HG02571 (cell line): ENCODE results near the gene APEX1.

ENCODE experiments used
- ATAC-seq: cut with Tn5 transposase; IDR thresholded peaks from one replicate; pipeline ENCODE4 v1.9.1; 2021; ENCODE audit warnings: mild to moderate bottlenecking, moderate library complexity; ENCODE audit not compliant: unreplicated experiment

The APEX1 gene

GRCh38 chr14:20454516-20455354 is at the start of gene APEX1, which contains the start of gene OSGEP:
TSS of gene APEX1 (plus strand) at chr14:20455226. CDS start at chr14:20455646, 420 bp downstream.
TSS of gene OSGEP (minus strand) at chr14:20454812. CDS start at chr14:20454683, 129 bp downstream.
- ATAC-seq, result peak; percentile 87

GRCh38 chr14:20409226-20409625 is 45.8 kb upstream of the APEX1 start:
- no peak for ATAC-seq

- peak; percentile 54 for ATAC-seq
Measured at GRCh38 chr14:20412411-20412810, 42.6 kb upstream of the APEX1 start.

- ATAC-seq, result peak; percentile 78
Measured at GRCh38 chr14:20412876-20413743, 41.9 kb upstream of the APEX1 start, which contains the start of gene TEP1. TSS of gene TEP1 (minus strand) at chr14:20413501. CDS start at chr14:20408439, 5,062 bp downstream.

- no peak for ATAC-seq
Measured at GRCh38 chr14:20413744-20414082, 41.3 kb upstream of the APEX1 start.

- no peak for ATAC-seq
Measured at GRCh38 chr14:20415782-20416206, 39.2 kb upstream of the APEX1 start.

GRCh38 chr14:20416223-20416622 is 38.8 kb upstream of the APEX1 start:
- no peak for ATAC-seq

GRCh38 chr14:20417250-20418186 is 37.5 kb upstream of the APEX1 start:
- ATAC-seq, result no peak

GRCh38 chr14:20418501-20418909 is 36.5 kb upstream of the APEX1 start:
- no peak for ATAC-seq

GRCh38 chr14:20419419-20419818 is 35.6 kb upstream of the APEX1 start:
- ATAC-seq, result no peak

- ATAC-seq, result no peak
Measured at GRCh38 chr14:20421267-20421666, 33.8 kb upstream of the APEX1 start.

GRCh38 chr14:20422886-20423285 is 32.1 kb upstream of the APEX1 start:
- no peak for ATAC-seq

- no peak for ATAC-seq
Measured at GRCh38 chr14:20424851-20425250, 30.2 kb upstream of the APEX1 start.

- no peak for ATAC-seq
Measured at GRCh38 chr14:20427231-20428009, 27.6 kb upstream of the APEX1 start.

GRCh38 chr14:20428010-20428365 is 27.0 kb upstream of the APEX1 start:
- no peak for ATAC-seq

GRCh38 chr14:20428802-20429201 is 26.2 kb upstream of the APEX1 start:
- ATAC-seq, result no peak

- no peak for ATAC-seq
Measured at GRCh38 chr14:20429801-20430669, 25.0 kb upstream of the APEX1 start.

- ATAC-seq, result no peak
Measured at GRCh38 chr14:20434701-20435581, 20.1 kb upstream of the APEX1 start.
